ENCODE results near the gene ARL8B. TPM values are rescaled to one million over a fixed set of nuclear protein-coding genes. Genes with fewer than 3 reads are reported as not detected.
"Not testable (repeated sequence)": the region's sequence is repeated elsewhere in the genome, so short reads cannot be mapped to it uniquely, and the experiment has no call there.

ARL8B gene
- total RNA-seq, 1 donor from 2014 or later, result 52.0 TPM

GRCh38 chr3:5144316-5144994, 22.4 kb downstream of the ARL8B start:
- DNase-seq (ENCODE audit: low read depth in 2 of 2), result no peak

DNA sequence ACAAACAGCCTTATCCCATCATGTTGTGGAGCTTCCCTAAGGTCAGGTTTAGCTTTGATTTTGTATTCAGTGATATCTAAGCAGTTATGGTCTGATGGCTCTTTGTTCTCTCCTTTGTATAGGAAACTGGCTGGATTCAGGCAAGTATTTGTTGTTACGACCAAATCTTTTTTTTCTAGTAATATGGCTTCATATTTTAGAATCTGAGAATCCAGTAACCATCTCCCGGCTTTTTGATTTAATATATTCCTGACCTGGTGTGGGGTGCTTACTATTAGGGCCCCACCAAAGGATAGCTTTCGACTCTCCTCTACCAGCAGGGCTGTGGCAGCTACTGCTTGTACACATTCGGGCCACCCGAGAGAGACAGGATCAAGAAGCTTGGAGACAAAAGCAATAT, 23.0 kb downstream of the ARL8B start:
- no peak for DNase-seq (ENCODE audit: low read depth in 2 of 2)

- DNase-seq (ENCODE audit: low read depth in 2 of 2), result not testable (repeated sequence)
Measured at GRCh38 chr3:5147152-5147551, 25.1 kb downstream of the ARL8B start.

- no peak for DNase-seq (ENCODE audit: low read depth in 2 of 2)
Measured at GRCh38 chr3:5149306-5149880, 27.3 kb downstream of the ARL8B start.

DNA sequence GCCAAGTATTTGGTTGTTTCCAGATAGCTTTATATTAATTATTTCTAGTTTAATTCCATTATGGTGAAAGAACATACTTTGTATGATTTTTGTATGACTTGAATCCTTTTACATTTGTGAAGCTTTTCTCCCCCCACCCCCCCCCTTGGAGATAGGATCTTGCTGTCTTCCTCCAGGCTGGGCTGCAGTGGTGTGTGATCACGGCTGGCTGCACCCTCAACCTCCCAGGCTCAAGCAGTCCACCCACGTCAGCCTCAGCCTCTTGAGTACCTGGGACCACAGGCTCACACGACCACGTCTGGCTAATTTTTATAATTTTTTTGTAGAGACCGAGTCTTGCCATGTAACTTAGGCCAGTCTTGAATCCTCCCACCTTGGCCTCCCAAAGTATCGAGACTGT, 29.5 kb downstream of the ARL8B start:
- no peak for DNase-seq (ENCODE audit: low read depth in 2 of 2)

- DNase-seq (ENCODE audit: low read depth in 2 of 2), result no peak
Measured at GRCh38 chr3:5153074-5153473, 31.0 kb downstream of the ARL8B start.

DNA sequence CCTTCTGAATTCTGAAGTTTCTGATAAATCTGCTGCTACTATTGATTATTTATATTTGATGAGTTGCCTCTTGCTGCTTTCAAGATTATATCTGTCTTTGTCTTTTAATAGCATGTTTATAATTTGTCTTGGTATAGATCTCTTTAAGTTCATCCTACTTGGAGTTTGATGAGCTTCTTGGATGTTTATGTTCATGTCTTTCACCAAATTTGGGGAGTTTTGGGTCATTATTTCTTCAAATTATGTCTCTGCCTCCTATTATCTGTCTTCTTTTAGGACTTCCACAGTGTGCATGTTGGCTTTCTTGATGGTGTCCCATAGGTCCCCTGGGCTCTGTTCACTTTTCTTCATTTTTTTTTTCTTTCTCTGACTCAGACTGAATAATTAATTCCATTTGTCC, 33.1 kb downstream of the ARL8B start:
- no peak for DNase-seq (ENCODE audit: low read depth in 2 of 2)

- DNase-seq (ENCODE audit: low read depth in 2 of 2), result no peak
Measured at GRCh38 chr3:5160321-5160720, 38.2 kb downstream of the ARL8B start.

DNA sequence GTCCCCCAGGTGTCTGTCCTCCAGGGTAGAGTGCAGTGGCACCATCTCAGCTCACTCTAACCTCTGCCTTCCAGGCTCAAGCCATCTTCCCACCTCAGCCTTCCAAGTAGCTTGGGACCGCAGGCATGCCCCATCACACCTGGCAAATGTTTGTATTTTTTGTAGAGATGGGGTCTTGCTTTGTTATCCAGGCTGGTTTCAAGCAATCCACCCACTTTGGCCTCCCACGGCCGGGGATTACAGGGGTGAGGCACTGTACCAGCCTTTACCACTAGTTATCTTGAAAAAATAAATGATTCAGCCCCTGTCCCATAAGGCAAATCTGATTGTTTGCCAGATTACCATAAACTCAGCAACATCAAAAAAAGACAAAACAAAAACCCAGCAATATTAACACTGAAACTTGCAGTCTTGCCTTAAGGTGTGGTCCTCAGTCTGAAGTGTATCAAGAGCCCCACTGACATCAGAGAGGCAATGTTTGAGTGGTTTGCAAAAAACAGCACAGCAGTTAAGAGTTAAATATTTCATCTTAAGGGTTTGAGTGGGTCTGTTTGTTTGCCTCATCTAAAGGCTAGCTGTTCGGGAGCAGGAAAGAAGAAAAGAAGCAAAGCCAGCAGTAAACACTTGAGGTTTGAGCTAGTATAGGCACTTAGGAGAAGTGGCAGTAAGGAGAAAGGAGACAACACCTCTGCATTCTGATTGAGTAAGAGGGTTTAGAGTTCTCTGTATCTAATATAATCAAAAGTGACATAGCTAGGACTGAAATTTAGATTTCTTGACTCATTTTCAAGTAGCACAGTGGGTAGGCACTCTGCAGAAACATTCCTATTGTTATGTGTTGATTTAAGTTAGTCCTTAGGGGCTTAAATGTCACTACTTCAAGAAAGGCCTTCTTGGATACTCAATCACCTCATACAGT, 39.1 kb downstream of the ARL8B start:
- no peak for DNase-seq (ENCODE audit: low read depth in 2 of 2)

- peak in 1 of 2 donors; percentile 31 for DNase-seq (ENCODE audit: low read depth in 2 of 2)
Measured at GRCh38 chr3:5162102-5162501, 40.0 kb downstream of the ARL8B start.

DNA sequence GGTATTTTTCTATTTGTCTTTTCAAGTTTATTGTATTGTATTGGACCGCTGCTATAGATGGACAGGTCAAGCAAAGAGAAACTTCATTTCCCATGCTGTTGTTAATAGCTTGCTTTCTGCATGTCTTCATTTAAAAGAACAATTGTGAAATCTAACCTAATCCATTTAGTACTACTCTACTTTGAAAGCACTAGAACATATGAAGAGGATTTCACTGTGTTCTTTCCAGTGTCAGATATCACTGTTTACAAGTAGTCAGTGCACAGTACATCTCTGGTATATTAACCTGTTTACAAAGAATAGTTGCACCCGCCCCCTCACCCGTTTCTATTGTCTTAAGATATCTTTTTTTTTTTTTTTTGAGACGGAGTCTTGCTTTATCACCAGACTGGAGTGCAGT, 43.6 kb downstream of the ARL8B start:
- no peak for DNase-seq (ENCODE audit: low read depth in 2 of 2)

- no peak for DNase-seq (ENCODE audit: low read depth in 2 of 2)
Measured at GRCh38 chr3:5166846-5167245, 44.8 kb downstream of the ARL8B start.

- DNase-seq (ENCODE audit: low read depth in 2 of 2), result no peak
Measured at GRCh38 chr3:5168110-5168509, 46.0 kb downstream of the ARL8B start.

DNA sequence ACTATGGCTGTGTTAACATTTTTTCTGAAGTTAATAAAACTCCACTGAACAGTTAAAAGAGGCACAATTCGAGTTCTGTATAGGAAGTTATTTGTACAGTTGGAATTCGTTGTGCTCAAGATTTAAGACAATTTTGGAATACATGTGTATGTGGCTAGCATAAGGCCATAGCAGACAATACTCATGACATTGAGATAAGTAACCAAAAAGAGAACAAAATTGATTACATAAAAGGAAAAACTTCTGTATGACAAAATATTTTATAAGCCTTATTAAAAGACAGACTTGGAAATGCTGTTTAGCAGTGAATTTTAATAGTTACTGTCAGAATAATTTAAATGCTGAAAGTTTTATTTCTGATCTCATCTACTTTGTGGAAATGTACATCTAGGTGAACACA, 47.7 kb downstream of the ARL8B start:
- no peak for DNase-seq (ENCODE audit: low read depth in 2 of 2)

DNA sequence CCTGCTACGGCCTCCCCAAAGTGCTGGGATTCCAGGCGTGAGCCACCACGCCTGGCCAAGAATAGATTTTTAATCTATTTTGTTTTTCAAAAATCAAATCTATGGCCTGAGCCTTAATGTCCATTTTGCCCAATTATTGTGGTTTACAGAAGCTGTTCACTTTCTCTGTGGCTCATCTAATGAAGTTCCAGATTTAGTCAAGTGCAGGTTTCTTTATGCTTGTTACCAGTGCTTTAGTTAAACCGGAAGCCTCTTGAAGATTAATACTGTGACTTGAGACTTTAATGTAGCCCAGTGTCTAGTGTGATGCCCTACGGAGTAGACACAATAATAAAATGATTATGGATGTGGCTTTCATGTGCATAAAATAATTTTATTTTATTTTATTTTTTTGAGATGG, 48.9 kb downstream of the ARL8B start:
- DNase-seq (ENCODE audit: low read depth in 2 of 2), result no peak

DNA sequence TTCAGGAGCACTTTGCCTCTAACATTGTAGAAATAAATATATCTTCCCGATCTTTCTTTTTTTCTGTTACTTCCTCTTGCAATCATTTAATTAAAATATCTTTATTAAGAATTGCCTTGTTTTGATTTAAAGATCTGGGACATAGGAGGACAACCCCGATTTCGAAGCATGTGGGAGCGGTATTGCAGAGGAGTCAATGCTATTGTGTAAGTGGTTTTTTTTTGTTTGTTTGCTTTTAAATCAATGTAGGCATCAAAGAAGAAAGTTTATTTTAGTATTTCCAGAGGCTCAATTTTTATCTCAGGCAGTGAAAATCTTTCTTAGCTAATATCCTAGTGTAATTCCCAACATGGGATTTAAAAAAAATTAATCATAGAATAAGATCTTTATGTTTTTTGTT, 49.9 kb downstream of the ARL8B start:
- DNase-seq (ENCODE audit: low read depth in 2 of 2), result no peak

DNA sequence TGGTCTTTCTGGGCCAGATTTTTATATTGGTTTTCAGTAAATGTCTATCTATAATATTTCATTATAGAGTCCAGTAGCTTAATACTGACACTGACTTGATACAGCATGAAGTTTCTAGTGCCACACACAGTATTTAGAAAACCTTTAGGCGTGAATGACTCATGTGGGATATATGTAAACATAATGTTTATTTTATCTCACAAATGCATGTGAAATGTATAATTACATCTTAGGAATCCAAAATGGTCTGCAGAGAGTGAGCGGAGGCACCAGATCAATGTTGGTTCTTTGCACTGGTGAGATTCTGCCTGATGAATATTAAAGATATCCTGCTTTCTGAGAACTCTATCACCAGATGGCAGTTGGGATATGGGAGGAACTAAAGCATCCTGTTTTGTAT, 56.9 kb downstream of the ARL8B start:
- not testable (repeated sequence) for DNase-seq (ENCODE audit: low read depth in 2 of 2)

DNA sequence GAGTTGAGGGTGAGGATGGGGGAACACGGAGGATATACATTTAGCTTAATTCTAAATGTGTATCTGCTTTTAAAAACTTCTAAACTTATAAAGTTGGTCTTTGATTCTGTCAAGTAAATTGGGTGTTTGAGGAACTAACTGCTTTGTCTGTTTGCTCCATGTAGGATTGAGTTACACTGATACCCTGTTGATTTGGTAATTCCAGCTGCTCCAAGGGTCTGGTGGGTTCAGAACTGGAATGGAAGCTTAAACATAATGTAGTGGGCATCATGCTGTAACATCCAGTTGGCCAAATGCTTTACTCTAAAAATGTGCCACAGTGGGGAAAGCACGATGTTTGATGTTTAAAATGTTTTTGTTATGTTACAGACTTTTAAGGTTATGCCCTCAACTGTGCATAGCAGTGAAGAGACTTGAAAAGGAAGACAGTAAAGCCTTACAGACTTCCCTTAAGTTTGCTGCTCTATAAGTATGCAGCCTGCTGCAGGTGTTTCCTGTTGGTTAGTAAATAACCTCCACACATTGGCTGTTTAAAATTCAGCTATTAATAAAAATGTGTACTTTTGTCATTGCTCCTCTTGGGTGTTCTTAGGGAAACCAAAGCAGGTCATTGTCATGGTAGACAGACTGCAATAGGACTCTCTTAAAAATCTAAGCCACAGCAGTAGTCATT, 59.5 kb downstream of the ARL8B start:
- DNase-seq (ENCODE audit: low read depth in 2 of 2), result peak in 1 of 2 donors; percentile 70

DNA sequence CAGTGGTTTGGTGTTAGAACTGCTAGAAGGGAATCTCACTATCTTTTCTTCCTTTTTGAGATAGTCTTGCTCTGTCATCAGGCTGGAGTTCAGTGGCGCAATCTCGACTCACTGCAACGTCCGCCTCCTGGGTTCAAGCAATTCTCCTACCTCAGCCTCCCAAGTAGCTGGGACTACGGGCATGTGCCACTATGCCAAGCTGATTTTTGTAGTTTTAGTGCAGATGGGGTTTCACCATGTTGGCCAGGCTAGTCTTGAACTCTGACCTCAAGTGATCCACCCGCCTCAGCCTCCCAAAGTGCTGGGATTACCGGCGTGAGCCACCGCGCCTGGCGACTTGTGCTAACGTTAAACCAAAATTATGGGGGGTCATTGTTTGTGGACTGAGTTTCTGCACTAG, 61.6 kb downstream of the ARL8B start:
- not testable (repeated sequence) for DNase-seq (ENCODE audit: low read depth in 2 of 2)

- DNase-seq (ENCODE audit: low read depth in 2 of 2), result no peak
Measured at GRCh38 chr3:5184499-5184898, 62.4 kb downstream of the ARL8B start.

- DNase-seq (ENCODE audit: low read depth in 2 of 2), result no peak
Measured at GRCh38 chr3:5185093-5185673, 63.1 kb downstream of the ARL8B start.
